Lung (tissue), 12 donors: ENCODE results near the gene CLEC4A. TPM values are rescaled to one million over a fixed set of nuclear protein-coding genes. Genes with fewer than 3 reads are reported as not detected.
"Not testable (repeated sequence)": the region's sequence is repeated elsewhere in the genome, so short reads cannot be mapped to it uniquely, and the experiment has no call there.

ENCODE experiments used
- ATAC-seq: fragments of 200-7000 bp; cut with Tn5 transposase; one replicate; pipeline ENCODE4 v1.9.1; 2020; ENCODE audit warnings: moderate number of reproducible peaks; ENCODE audit not compliant: insufficient read depth, low FRiP score
- DNase-seq, 3 donors: peaks; one replicate each; pipeline ENCODE4 v3.0.0-alpha.2; 2013 to 2017
- H3K27ac ChIP-seq, 2 donors: one replicate each; pipeline ENCODE4 v1.5.1; 2013; ENCODE audit warnings: mild to moderate bottlenecking in 2 of 2, moderate library complexity in 2 of 2, control low read depth in 1 of 2, inconsistent platforms in 1 of 2, low read depth in 1 of 2, low read length in 1 of 2
- H3K27me3 ChIP-seq, 3 donors: one replicate each; pipeline ENCODE4 v1.5.1; 2013; ENCODE audit warnings: low read length in 2 of 3; ENCODE audit not compliant: control insufficient read depth in 3 of 3, insufficient read depth in 3 of 3
- H3K36me3 ChIP-seq, 4 donors: one replicate each; pipeline ENCODE4 v1.5.1; 2013; ENCODE audit warnings: low read length in 4 of 4, mild to moderate bottlenecking in 1 of 4, moderate library complexity in 1 of 4; ENCODE audit not compliant: control insufficient read depth in 4 of 4, insufficient read depth in 4 of 4
- H3K4me1 ChIP-seq, 5 donors: one replicate each; pipeline ENCODE4 v1.5.1; 2013; ENCODE audit warnings: low read length in 5 of 5, mild to moderate bottlenecking in 2 of 5, moderate library complexity in 1 of 5; ENCODE audit not compliant: control insufficient read depth in 5 of 5, insufficient read depth in 5 of 5
- H3K4me3 ChIP-seq: one replicate; pipeline ENCODE4 v1.5.1; 2013; ENCODE audit warnings: mild to moderate bottlenecking, control low read depth, moderate library complexity
- H3K9ac ChIP-seq, 2 donors: one replicate each; pipeline ENCODE4 v1.5.1; 2013; ENCODE audit warnings: low read length in 2 of 2, control low read depth in 1 of 2; ENCODE audit not compliant: insufficient read depth in 1 of 2
- H3K9me3 ChIP-seq, 4 donors: one replicate each; pipeline ENCODE4 v1.5.1; 2013; ENCODE audit warnings: low read length in 3 of 4, mild to moderate bottlenecking in 1 of 4, moderate library complexity in 1 of 4; ENCODE audit not compliant: control insufficient read depth in 4 of 4, insufficient read depth in 3 of 4
- CTCF ChIP-seq: IDR thresholded peaks from 2 replicates; pipeline ENCODE4 v1.5.1; 2012; ENCODE audit warnings: mild to moderate bottlenecking; ENCODE audit errors: control extremely low read depth, extremely low read depth
- WGBS, 2 donors: extraction: QIAGEN DNeasy Blood & Tissue Kit; methylation state at CpG; one replicate each; pipeline ENCODE4 v1.1.7; 2013; 5-methylcytosine and 5-hydroxymethylcytosine counted together
- polyA plus RNA-seq, 2 donors: library from polyadenylated mRNA; stranded (reverse); fragments of 200-250 nt; gene quantifications; one replicate each; pipeline ENCODE4 v1.2.1, GENCODE V29; 2013
- total RNA-seq, 2 donors: library from RNA; depleted of rRNA in 1 of 2; stranded (reverse); fragments of >200 nt in 1 of 2; gene quantifications; one replicate each; pipeline ENCODE4 v1.2.1, GENCODE V29; 2014 to 2021
- donor health status: control.
- donor health status: control.
- donor health status: Bipolar disorder and iron deficiency.
- donor health status: healthy.
- donor health status: DM: yes; HTN: yes; CAD: no.

Gene CLEC4A
- total and polyA plus RNA-seq, 4 donors = 4.2 to 32.8 (median 9.8) TPM

GRCh38 chr12:8088574-8088973, 34.8 kb upstream of the CLEC4A start:
- ATAC-seq (no peak), DNase-seq (no peak)
- no peak for TF ChIP-seq CTCF
- no peak overlapping the region for H3K9ac ChIP-seq
- no peaks in the 10 kb centered on the region for H3K27me3 ChIP-seq
- 21 to 55% methylated on average over 3 of the region's 3 CpGs for WGBS, 2 donors
- no peak overlapping the region for H3K27ac ChIP-seq
- peaks cover 17 to 37% (median 27%) of the 10 kb centered on the region in 4 donors for H3K36me3 ChIP-seq
- H3K4me3 ChIP-seq = no peak overlapping the region
- peaks cover 0 to 5% (median 0%) of the 10 kb centered on the region in 5 donors for H3K4me1 ChIP-seq
- H3K9me3 ChIP-seq = no peaks in the 10 kb centered on the region

DNA sequence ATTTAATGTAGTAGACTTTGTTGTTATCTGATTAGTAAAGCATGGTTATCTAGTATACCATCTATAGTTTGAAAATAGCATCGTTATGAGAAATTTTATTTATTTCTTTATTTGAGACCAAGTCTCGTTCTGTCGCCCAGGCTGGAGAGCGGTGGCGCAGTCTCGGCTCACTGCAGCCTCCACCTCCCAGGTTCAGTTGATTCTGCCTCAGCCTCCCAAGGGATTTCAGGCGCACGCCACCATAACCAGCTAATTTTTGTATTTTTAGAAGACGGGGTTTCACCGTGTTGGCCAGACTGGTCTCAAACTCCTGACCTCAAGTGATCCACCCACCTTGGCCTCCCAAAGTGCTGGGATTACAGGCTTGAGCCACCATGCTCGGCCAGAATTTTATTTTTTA, 34.1 kb upstream of the CLEC4A start:
- H3K27me3 ChIP-seq, H3K4me3 ChIP-seq, H3K9ac ChIP-seq, ATAC-seq, DNase-seq, H3K4me1 ChIP-seq, H3K27ac ChIP-seq, H3K9me3 ChIP-seq: not testable (repeated sequence)
- peaks cover 17 to 44% (median 27%) of the 10 kb centered on the region in 4 donors for H3K36me3 ChIP-seq
- WGBS, 2 donors = 93 to 97% methylated on average over 11 of the region's 11 CpGs

DNA sequence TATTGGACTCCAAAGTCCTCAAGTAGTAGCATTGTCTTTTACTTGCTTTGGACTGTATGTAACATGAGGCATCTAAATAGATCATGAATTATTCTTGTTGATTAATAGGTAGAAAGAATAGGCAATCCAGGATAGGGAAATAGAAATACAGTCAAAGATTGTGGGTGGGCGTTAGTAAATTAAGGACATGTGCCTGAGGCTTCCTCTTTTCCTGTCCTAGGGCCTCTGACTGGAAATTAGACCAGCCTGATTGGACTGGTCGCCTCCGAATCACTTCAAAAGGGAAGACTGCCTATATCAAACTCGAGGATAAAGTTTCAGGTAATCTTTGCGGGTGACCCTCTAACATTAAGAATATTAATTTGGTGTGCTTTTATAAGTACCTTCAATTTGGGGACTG, 33.7 kb upstream of the CLEC4A start:
- TF ChIP-seq CTCF = no peak
- H3K27ac ChIP-seq = no peak overlapping the region
- no peaks in the 10 kb centered on the region for H3K27me3 ChIP-seq
- H3K4me1 ChIP-seq = peaks cover 0 to 3% (median 0%) of the 10 kb centered on the region in 5 donors
- DNase-seq (no peak), ATAC-seq (no peak)
- H3K9ac ChIP-seq = no peak overlapping the region
- no peaks in the 10 kb centered on the region for H3K9me3 ChIP-seq
- no peak overlapping the region for H3K4me3 ChIP-seq
- 77 to 81% methylated on average over 5 of the region's 5 CpGs for WGBS, 2 donors
- peaks cover 21 to 48% (median 30%) of the 10 kb centered on the region in 4 donors for H3K36me3 ChIP-seq

DNA sequence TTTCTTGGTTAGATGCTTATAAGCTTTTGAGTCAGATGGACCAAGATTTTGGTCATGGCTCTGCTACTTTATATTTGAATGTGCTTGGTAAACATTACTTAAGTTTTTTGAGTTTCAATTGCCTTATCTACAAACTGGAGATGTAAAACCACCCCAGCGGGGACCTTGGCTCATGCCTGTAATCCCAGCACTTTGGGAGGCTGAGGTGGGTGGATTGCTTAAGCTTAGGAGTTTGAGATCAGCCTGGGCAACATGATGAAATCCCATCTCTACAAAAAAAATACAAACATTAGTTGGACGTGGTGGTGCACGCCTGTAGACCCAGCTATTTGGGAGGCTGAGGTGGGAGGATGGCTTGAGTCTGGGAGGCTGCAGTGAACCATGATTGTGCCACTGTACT, 30.1 kb upstream of the CLEC4A start:
- H3K9ac ChIP-seq = no peak overlapping the region
- no peaks in the 10 kb centered on the region for H3K9me3 ChIP-seq
- DNase-seq = no peak
- peaks cover 0 to 2% (median 0%) of the 10 kb centered on the region in 5 donors for H3K4me1 ChIP-seq
- TF ChIP-seq CTCF = no peak
- no peaks in the 10 kb centered on the region for H3K27me3 ChIP-seq
- H3K36me3 ChIP-seq = peaks cover 27 to 62% (median 51%) of the 10 kb centered on the region in 4 donors
- WGBS, 2 donors = 92 to 94% methylated on average over 3 of the region's 3 CpGs
- ATAC-seq = no peak
- H3K4me3 ChIP-seq = no peak overlapping the region
- H3K27ac ChIP-seq = no peak overlapping the region
